ENCODE data around the gene ZSCAN5B. TPM values are rescaled to one million over a fixed set of nuclear protein-coding genes. Genes with fewer than 3 reads are reported as not detected.

Gene ZSCAN5B
- total RNA-seq, 1 experiment from 2014 or later: not detected

- DNase-seq (ENCODE audit: low read depth, low spot score): no peak
- BruUV-seq (replicated peaks): no TSS peak
- H3K4me3 ChIP-seq (ENCODE audit: low read depth in 2 of 2, low read length in 2 of 2): no peak overlapping the region
- in situ Hi-C loops (cut with HindIII; ENCODE audit: low pct_unique_long_range_greater_than_20kb, low sequenced_read_pairs) (no loop called here), intact Hi-C loops (cut with micrococcal nuclease; ENCODE audit: unreplicated experiment) (no loop called here)
- peaks cover 3% of the 10 kb centered on the region for H3K36me3 ChIP-seq (ENCODE audit: control insufficient read depth, insufficient read depth, low read length)
- CTCF ChIA-PET: no interaction called here
- TF ChIP-seq TCF7L2 (IDR thresholded peaks at IDR 0.05; ENCODE audit: low read depth, low read length): no peak
- TF ChIP-seq SIN3A (IDR thresholded peaks at IDR 0.05; ENCODE audit: borderline replicate concordance, insufficient read depth, low read depth, low read length): no peak
- no peak for TF ChIP-seq REST (IDR thresholded peaks at IDR 0.05; ENCODE audit: insufficient read depth in 1 of 2, low read depth in 2 of 2, low read length in 1 of 2)
- TF ChIP-seq POLR2AphosphoS5 (IDR thresholded peaks at IDR 0.05; ENCODE audit: low read depth, low read length): no peak
- no peak for TF ChIP-seq CTCF (IDR thresholded peaks at IDR 0.05)
- H3K27ac ChIP-seq (ENCODE audit: low read length): no peak overlapping the region
- ATAC-seq: no peak
- POLR2A ChIA-PET: no interaction called here
- H3K27me3 ChIP-seq (ENCODE audit: control insufficient read depth, insufficient read depth, low read length): no peaks in the 10 kb centered on the region
- H3K4me1 ChIP-seq (ENCODE audit: control insufficient read depth, insufficient read depth, low read length): peaks cover 16% of the 10 kb centered on the region
- H3K9me3 ChIP-seq (ENCODE audit: control insufficient read depth, insufficient read depth, low read depth, low read length): no peaks in the 10 kb centered on the region
These were observed 50.7 kb downstream of the ZSCAN5B start for GRCh38 chr19:56146904-56147303.

GRCh38 chr19:56145698-56146097 is 51.9 kb downstream of the ZSCAN5B start:
- CTCF ChIA-PET: interaction anchor here (0.5 kb wide), 1 partner anchor 107 kb away, joined by 3 read pairs; no protein-coding TSS in a partner anchor
- in situ Hi-C loops (cut with HindIII; ENCODE audit: low pct_unique_long_range_greater_than_20kb, low sequenced_read_pairs): no loop called here
- intact Hi-C loops (cut with micrococcal nuclease; ENCODE audit: unreplicated experiment): no loop called here
- TF ChIP-seq SIN3A (IDR thresholded peaks at IDR 0.05; ENCODE audit: borderline replicate concordance, insufficient read depth, low read depth, low read length): no peak
- no peak for TF ChIP-seq REST (IDR thresholded peaks at IDR 0.05; ENCODE audit: insufficient read depth in 1 of 2, low read depth in 2 of 2, low read length in 1 of 2)
- no peak for TF ChIP-seq CTCF (IDR thresholded peaks at IDR 0.05)
- no peak for TF ChIP-seq POLR2AphosphoS5 (IDR thresholded peaks at IDR 0.05; ENCODE audit: low read depth, low read length)
- no peak for TF ChIP-seq TCF7L2 (IDR thresholded peaks at IDR 0.05; ENCODE audit: low read depth, low read length)
- H3K36me3 ChIP-seq (ENCODE audit: control insufficient read depth, insufficient read depth, low read length): peaks cover 3% of the 10 kb centered on the region
- DNase-seq (ENCODE audit: low read depth, low spot score): no peak
- H3K27me3 ChIP-seq (ENCODE audit: control insufficient read depth, insufficient read depth, low read length): no peaks in the 10 kb centered on the region
- POLR2A ChIA-PET: interaction anchor here (0.9 kb wide), 1 partner anchor 28 kb away, joined by 5 read pairs; no protein-coding TSS in a partner anchor
- H3K9me3 ChIP-seq (ENCODE audit: control insufficient read depth, insufficient read depth, low read depth, low read length): no peaks in the 10 kb centered on the region
- H3K27ac ChIP-seq (ENCODE audit: low read length): no peak overlapping the region
- no peak overlapping the region for H3K4me3 ChIP-seq (ENCODE audit: low read depth in 2 of 2, low read length in 2 of 2)
- ATAC-seq: no peak
- H3K4me1 ChIP-seq (ENCODE audit: control insufficient read depth, insufficient read depth, low read length): peaks cover 17% of the 10 kb centered on the region
- BruUV-seq (replicated peaks): no TSS peak
